ENCODE data around the gene MB. TPM values are rescaled to one million over a fixed set of nuclear protein-coding genes. Genes with fewer than 3 reads are reported as not detected.

MB gene
- total RNA-seq, 2 experiments from 2014 or later, result not detected

GRCh38 chr22:35633520-35633919, 16.4 kb upstream of the MB start:
- no peaks in the 10 kb centered on the region for H3K27me3 ChIP-seq (ENCODE audit: control insufficient read depth in 1 of 2, insufficient read depth in 2 of 2, low read length in 2 of 2)
- no peaks in the 10 kb centered on the region for H3K36me3 ChIP-seq (ENCODE audit: insufficient read depth, low read length)
- TF ChIP-seq, protein P1, sequence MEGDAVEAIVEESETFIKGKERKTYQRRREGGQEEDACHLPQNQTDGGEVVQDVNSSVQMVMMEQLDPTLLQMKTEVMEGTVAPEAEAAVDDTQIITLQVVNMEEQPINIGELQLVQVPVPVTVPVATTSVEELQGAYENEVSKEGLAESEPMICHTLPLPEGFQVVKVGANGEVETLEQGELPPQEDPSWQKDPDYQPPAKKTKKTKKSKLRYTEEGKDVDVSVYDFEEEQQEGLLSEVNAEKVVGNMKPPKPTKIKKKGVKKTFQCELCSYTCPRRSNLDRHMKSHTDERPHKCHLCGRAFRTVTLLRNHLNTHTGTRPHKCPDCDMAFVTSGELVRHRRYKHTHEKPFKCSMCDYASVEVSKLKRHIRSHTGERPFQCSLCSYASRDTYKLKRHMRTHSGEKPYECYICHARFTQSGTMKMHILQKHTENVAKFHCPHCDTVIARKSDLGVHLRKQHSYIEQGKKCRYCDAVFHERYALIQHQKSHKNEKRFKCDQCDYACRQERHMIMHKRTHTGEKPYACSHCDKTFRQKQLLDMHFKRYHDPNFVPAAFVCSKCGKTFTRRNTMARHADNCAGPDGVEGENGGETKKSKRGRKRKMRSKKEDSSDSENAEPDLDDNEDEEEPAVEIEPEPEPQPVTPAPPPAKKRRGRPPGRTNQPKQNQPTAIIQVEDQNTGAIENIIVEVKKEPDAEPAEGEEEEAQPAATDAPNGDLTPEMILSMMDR (IDR thresholded peaks at IDR 0.05), result no peak
- intact Hi-C loops (cut with DNase I, micrococcal nuclease), result no loop called here
- Mint-ChIP-seq H3K36me3 (ENCODE audit: low read depth) (no peaks in the 10 kb centered on the region), H3K27me3 (no peaks in the 10 kb centered on the region), H3K27ac (no peak overlapping the region), H3K9me3 (no peaks in the 10 kb centered on the region), H3K4me1 (ENCODE audit: low read depth) (peaks cover 19% of the 10 kb centered on the region), H3K4me3 (no peak overlapping the region)
- DNase-seq (no peak), ATAC-seq (ENCODE audit: poor library complexity) (no peak)
- peaks cover 14% of the 10 kb centered on the region for H3K4me1 ChIP-seq (ENCODE audit: insufficient read depth, low read length)
- ChIA-PET POLR2A (no interaction called here), CTCF (no interaction called here)
- no peak overlapping the region for H3K27ac ChIP-seq (ENCODE audit: low read depth in 1 of 2, low read length in 2 of 2)
- H3K4me3 ChIP-seq (ENCODE audit: low read length), result no peak overlapping the region
- H3K9me3 ChIP-seq (ENCODE audit: control insufficient read depth in 1 of 2, insufficient read depth in 1 of 2, low read length in 2 of 2), result no peaks in the 10 kb centered on the region

GRCh38 chr22:35632935-35633334, 15.8 kb upstream of the MB start:
- no peak for DNase-seq
- intact Hi-C loops (cut with DNase I, micrococcal nuclease), result no loop called here
- no peak overlapping the region for H3K4me3 Mint-ChIP-seq
- H3K27me3 Mint-ChIP-seq, result no peaks in the 10 kb centered on the region
- no peak overlapping the region for H3K27ac ChIP-seq (ENCODE audit: low read depth in 1 of 2, low read length in 2 of 2)
- no peaks in the 10 kb centered on the region for H3K9me3 Mint-ChIP-seq
- H3K27me3 ChIP-seq (ENCODE audit: control insufficient read depth in 1 of 2, insufficient read depth in 2 of 2, low read length in 2 of 2), result no peaks in the 10 kb centered on the region
- ChIA-PET POLR2A (no interaction called here), CTCF (no interaction called here)
- H3K4me3 ChIP-seq (ENCODE audit: low read length), result no peak overlapping the region
- no peaks in the 10 kb centered on the region for H3K36me3 Mint-ChIP-seq (ENCODE audit: low read depth)
- no peak for ATAC-seq (ENCODE audit: poor library complexity)
- TF ChIP-seq, protein P1 (IDR thresholded peaks at IDR 0.05), result no peak
- no peak overlapping the region for H3K27ac Mint-ChIP-seq
- peaks cover 14% of the 10 kb centered on the region for H3K4me1 ChIP-seq (ENCODE audit: insufficient read depth, low read length)
- no peaks in the 10 kb centered on the region for H3K36me3 ChIP-seq (ENCODE audit: insufficient read depth, low read length)
- no peaks in the 10 kb centered on the region for H3K9me3 ChIP-seq (ENCODE audit: control insufficient read depth in 1 of 2, insufficient read depth in 1 of 2, low read length in 2 of 2)
- H3K4me1 Mint-ChIP-seq (ENCODE audit: low read depth), result peaks cover 19% of the 10 kb centered on the region

DNA sequence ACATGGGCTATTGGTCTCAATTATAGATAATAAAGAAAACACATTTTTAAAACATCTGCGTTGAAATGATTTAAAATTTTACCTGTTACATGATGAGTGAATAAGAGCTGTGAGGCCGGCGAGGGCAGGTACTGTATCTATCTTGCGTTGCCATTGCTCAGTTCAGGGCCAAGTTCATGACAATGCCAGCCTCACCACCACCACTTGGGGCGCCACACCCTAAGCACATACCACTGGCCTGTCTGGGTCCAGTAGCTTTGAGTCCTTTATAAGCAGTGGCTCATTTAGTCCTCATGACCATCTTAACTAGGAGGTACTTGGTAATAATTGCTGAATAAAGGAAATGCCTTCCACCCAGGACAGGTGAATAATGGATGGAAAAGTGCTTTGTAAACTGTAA, 14.5 kb upstream of the MB start:
- Histone ChIP-seq H3K4me3 (ENCODE audit: low read length) (no peak overlapping the region), H3K27ac (ENCODE audit: low read depth in 1 of 2, low read length in 2 of 2) (no peak overlapping the region), H3K36me3 (ENCODE audit: insufficient read depth, low read length) (no peaks in the 10 kb centered on the region), H3K9me3 (ENCODE audit: control insufficient read depth in 1 of 2, insufficient read depth in 1 of 2, low read length in 2 of 2) (no peaks in the 10 kb centered on the region), H3K4me1 (ENCODE audit: insufficient read depth, low read length) (peaks cover 25% of the 10 kb centered on the region), H3K27me3 (ENCODE audit: control insufficient read depth in 1 of 2, insufficient read depth in 2 of 2, low read length in 2 of 2) (no peaks in the 10 kb centered on the region)
- H3K4me1 Mint-ChIP-seq (ENCODE audit: low read depth), result peaks cover 30% of the 10 kb centered on the region
- ChIA-PET POLR2A (no interaction called here), CTCF (interaction anchor here (1.1 kb wide), 1 partner anchor 16 kb away, joined by 7 read pairs; the partner anchor contains the start of gene APOL6)
- DNase-seq, result peak in 7 of 14 experiments; percentile 15 to 59 (median 31)
- ATAC-seq (ENCODE audit: poor library complexity), result no peak
- no peak overlapping the region for H3K27ac Mint-ChIP-seq
- no peak overlapping the region for H3K4me3 Mint-ChIP-seq
- intact Hi-C loops (cut with DNase I, micrococcal nuclease), result no loop called here
- H3K9me3 Mint-ChIP-seq, result no peaks in the 10 kb centered on the region
- no peaks in the 10 kb centered on the region for H3K36me3 Mint-ChIP-seq (ENCODE audit: low read depth)
- TF ChIP-seq, protein P1 (IDR thresholded peaks at IDR 0.05), result peak; percentile 13
- no peaks in the 10 kb centered on the region for H3K27me3 Mint-ChIP-seq
